ENCODE measurements around the gene THSD4.

Gene THSD4

DNA sequence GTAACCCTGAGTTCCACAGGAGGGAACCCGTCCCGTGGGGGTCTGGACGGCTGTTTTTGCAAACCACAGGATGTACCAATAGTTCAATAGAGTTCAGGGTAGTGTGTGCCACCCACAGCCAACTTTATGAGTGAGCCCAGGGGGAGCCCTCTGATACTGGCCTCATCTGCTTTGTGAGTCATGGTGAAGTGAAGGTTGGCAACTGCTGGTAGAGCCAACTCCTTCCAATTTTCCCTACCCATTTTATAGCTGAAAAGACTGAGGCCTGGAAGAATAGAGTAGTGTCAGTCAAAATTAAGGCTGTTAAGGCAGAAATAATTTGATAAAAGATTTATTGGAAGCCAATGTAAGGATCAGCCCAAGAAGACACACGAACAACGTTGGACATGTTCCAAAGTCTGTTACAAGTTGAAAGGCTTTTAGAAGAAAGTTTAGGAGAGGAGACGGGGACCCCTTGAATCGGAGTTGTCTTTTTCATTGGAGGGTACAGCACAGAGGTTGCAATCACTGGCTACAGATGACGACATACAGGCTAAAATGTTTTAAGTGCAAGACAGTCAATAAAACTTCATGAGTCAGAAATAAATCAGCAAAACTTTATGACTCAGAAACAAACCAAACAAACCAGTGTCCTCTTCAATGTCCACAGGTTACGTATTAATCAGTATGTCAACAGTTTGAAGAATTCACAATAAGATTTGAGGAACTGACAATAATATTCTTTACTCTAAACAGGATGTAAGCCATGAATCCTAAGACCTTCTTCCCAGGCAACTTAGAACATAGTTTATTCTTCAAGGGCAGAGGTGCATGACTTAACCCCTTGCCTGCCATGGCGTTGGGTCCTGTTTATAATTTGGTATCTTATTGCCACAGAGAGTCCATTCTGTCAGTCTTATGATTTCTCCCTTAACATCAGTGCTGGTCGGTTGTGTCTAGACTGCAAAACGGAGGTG lies 632.1 kb downstream of the THSD4 start:
- no peaks in the 10 kb centered on the region for H3K4me1 ChIP-seq (ENCODE audit: control insufficient read depth in 5 of 5, insufficient read depth in 5 of 5, low read length in 5 of 5)
- H3K4me3 ChIP-seq (ENCODE audit: low read depth in 1 of 5, low read length in 5 of 5): no peak overlapping the region
- H3K27me3 ChIP-seq (ENCODE audit: control insufficient read depth in 5 of 5, insufficient read depth in 4 of 5, low read length in 5 of 5): peaks cover 0 to 4% (median 0%) of the 10 kb centered on the region in 5 donors
- no peak overlapping the region for H3K27ac ChIP-seq (ENCODE audit: low read depth, low read length)
- no peaks in the 10 kb centered on the region for H3K36me3 ChIP-seq (ENCODE audit: control insufficient read depth in 5 of 5, insufficient read depth in 5 of 5, low read length in 5 of 5)
- H3K9me3 ChIP-seq (ENCODE audit: control insufficient read depth in 5 of 5, low read length in 5 of 5): no peaks in the 10 kb centered on the region
- H3K9ac ChIP-seq (ENCODE audit: low read length in 5 of 5): no peak overlapping the region

DNA sequence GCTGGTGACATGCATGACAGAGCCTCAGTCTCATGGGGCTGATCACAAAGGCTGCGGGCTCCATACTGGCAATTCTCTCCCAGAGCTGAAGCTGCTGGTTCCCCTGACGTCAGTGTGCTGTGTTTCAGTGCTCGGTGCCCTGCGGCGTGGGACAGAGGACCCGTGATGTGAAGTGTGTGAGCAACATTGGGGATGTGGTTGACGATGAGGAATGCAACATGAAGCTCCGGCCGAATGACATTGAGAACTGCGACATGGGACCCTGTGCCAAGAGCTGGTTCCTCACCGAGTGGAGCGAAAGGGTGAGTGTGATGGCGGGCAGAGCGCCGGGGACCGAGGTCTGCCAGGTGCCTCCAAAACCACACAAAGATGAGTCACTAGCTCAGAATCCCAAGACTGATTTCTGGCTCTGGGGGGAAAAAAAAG lies 633.0 kb downstream of the THSD4 start:
- Histone ChIP-seq H3K27me3 (ENCODE audit: control insufficient read depth in 5 of 5, insufficient read depth in 4 of 5, low read length in 5 of 5) (peaks cover 0 to 4% (median 0%) of the 10 kb centered on the region in 5 donors), H3K9me3 (ENCODE audit: control insufficient read depth in 5 of 5, low read length in 5 of 5) (no peaks in the 10 kb centered on the region), H3K4me1 (ENCODE audit: control insufficient read depth in 5 of 5, insufficient read depth in 5 of 5, low read length in 5 of 5) (no peaks in the 10 kb centered on the region), H3K27ac (ENCODE audit: low read depth, low read length) (no peak overlapping the region), H3K36me3 (ENCODE audit: control insufficient read depth in 5 of 5, insufficient read depth in 5 of 5, low read length in 5 of 5) (no peaks in the 10 kb centered on the region), H3K4me3 (ENCODE audit: low read depth in 1 of 5, low read length in 5 of 5) (no peak overlapping the region), H3K9ac (ENCODE audit: low read length in 5 of 5) (no peak overlapping the region)

DNA sequence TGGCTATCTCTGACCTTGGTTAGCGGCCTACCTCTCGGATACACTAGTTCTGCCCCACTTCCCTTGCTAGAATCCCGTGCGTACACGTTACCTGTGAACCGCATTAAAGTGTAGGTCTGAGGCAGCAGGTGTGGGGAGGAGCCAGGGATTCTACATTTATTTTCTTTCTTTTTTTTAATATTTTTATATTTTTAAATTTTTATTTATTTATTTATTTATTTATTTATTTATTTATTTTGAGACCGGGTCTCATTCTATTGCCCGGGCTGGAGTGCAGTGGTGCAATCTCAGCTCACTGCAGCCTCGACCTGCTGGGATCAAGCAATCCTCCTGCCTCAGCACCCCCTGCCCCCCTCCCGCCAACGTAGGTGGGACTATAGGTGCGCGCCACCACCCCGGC lies 634.2 kb downstream of the THSD4 start:
- Histone ChIP-seq H3K36me3 (ENCODE audit: control insufficient read depth in 5 of 5, insufficient read depth in 5 of 5, low read length in 5 of 5) (no peaks in the 10 kb centered on the region), H3K27me3 (ENCODE audit: control insufficient read depth in 5 of 5, insufficient read depth in 4 of 5, low read length in 5 of 5) (peaks cover 0 to 4% (median 0%) of the 10 kb centered on the region in 5 donors), H3K9me3 (ENCODE audit: control insufficient read depth in 5 of 5, low read length in 5 of 5) (no peaks in the 10 kb centered on the region), H3K27ac (ENCODE audit: low read depth, low read length) (no peak overlapping the region), H3K4me3 (ENCODE audit: low read depth in 1 of 5, low read length in 5 of 5) (no peak overlapping the region), H3K9ac (ENCODE audit: low read length in 5 of 5) (no peak overlapping the region), H3K4me1 (ENCODE audit: control insufficient read depth in 5 of 5, insufficient read depth in 5 of 5, low read length in 5 of 5) (no peaks in the 10 kb centered on the region)

DNA sequence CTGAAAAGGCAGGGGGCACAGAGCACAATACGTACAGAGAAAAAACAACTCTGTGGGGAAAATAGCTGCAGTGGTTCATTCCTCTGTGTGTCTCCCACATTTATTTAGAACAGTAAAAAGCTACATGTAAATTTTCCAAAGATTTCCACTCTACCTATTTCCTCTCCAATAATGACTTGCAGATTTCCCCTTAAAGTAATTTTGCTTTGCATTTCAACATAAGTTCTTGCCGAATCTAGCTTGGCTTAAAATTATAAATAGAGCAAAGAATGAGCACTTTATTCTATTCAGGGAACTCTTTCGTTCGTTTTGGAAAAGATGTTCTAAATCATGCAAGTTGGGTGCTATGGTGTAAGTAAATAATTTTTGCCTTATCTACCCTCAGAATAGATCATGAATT lies 636.9 kb downstream of the THSD4 start:
- Histone ChIP-seq H3K36me3 (ENCODE audit: control insufficient read depth in 5 of 5, insufficient read depth in 5 of 5, low read length in 5 of 5) (no peaks in the 10 kb centered on the region), H3K9ac (ENCODE audit: low read length in 5 of 5) (no peak overlapping the region), H3K27me3 (ENCODE audit: control insufficient read depth in 5 of 5, insufficient read depth in 4 of 5, low read length in 5 of 5) (peaks cover 0 to 4% (median 0%) of the 10 kb centered on the region in 5 donors), H3K4me1 (ENCODE audit: control insufficient read depth in 5 of 5, insufficient read depth in 5 of 5, low read length in 5 of 5) (peaks cover 0 to 3% (median 0%) of the 10 kb centered on the region in 5 donors), H3K4me3 (ENCODE audit: low read depth in 1 of 5, low read length in 5 of 5) (no peak overlapping the region), H3K27ac (ENCODE audit: low read depth, low read length) (no peak overlapping the region), H3K9me3 (ENCODE audit: control insufficient read depth in 5 of 5, low read length in 5 of 5) (no peaks in the 10 kb centered on the region)

DNA sequence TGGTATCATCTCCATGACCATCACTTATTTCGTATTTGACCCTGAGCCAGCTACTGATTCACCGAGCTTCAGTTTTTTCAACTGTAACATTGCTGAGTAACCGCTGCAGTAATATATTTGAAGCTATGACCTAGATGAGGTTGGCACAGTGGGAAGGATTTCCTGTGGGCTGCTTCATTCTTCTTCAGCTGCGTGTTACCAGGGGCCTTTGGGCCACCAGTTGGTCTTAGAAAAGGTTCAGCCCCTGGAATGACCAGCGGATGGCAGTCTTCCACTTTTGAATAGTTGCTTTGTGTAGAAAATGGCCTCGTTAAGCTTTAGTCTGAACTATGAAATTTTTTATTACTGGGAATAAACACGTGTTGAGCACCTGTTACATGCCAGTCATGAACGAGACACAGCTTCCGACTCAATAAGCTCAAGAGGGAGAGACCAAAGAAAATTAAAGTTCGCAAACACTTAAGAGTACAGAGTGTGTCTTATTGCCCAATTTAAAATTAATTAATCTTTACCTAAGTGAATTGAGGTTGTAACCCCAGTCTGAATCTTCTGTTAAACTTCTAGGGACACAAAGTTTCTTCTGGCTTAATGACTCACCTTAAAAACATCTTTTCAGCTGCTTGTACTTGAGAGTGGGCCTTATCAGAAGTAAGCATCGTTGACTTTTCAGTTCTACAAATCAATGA lies 637.5 kb downstream of the THSD4 start:
- no peaks in the 10 kb centered on the region for H3K9me3 ChIP-seq (ENCODE audit: control insufficient read depth in 5 of 5, low read length in 5 of 5)
- H3K27ac ChIP-seq (ENCODE audit: low read depth, low read length): no peak overlapping the region
- peaks cover 0 to 3% (median 0%) of the 10 kb centered on the region in 5 donors for H3K4me1 ChIP-seq (ENCODE audit: control insufficient read depth in 5 of 5, insufficient read depth in 5 of 5, low read length in 5 of 5)
- H3K27me3 ChIP-seq (ENCODE audit: control insufficient read depth in 5 of 5, insufficient read depth in 4 of 5, low read length in 5 of 5): peaks cover 0 to 4% (median 0%) of the 10 kb centered on the region in 5 donors
- H3K36me3 ChIP-seq (ENCODE audit: control insufficient read depth in 5 of 5, insufficient read depth in 5 of 5, low read length in 5 of 5): no peaks in the 10 kb centered on the region
- H3K4me3 ChIP-seq (ENCODE audit: low read depth in 1 of 5, low read length in 5 of 5): no peak overlapping the region
- H3K9ac ChIP-seq (ENCODE audit: low read length in 5 of 5): no peak overlapping the region

DNA sequence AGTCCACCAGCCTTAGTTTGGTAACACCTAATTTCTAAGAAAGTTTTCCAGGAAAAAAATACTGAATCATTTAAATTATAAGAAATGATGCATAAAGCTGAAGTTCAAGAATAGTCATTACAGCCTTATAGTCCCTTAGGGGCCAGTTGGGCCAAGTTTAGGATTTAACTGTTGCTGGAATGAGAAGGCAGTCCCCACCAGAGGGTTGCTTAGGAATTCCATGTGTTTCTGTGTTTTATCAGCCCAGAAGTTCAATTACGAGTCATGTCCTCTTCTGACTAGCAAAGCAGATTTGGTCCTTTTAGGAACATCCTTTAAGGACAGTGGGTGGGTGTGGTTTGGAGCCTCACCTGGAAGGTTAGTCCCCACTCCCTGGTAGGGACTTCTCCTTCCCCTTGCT lies 638.1 kb downstream of the THSD4 start:
- H3K36me3 ChIP-seq (ENCODE audit: control insufficient read depth in 5 of 5, insufficient read depth in 5 of 5, low read length in 5 of 5): no peaks in the 10 kb centered on the region
- H3K27ac ChIP-seq (ENCODE audit: low read depth, low read length): no peak overlapping the region
- peaks cover 0 to 4% (median 0%) of the 10 kb centered on the region in 5 donors for H3K27me3 ChIP-seq (ENCODE audit: control insufficient read depth in 5 of 5, insufficient read depth in 4 of 5, low read length in 5 of 5)
- no peaks in the 10 kb centered on the region for H3K9me3 ChIP-seq (ENCODE audit: control insufficient read depth in 5 of 5, low read length in 5 of 5)
- H3K4me3 ChIP-seq (ENCODE audit: low read depth in 1 of 5, low read length in 5 of 5): no peak overlapping the region
- peaks cover 0 to 3% (median 0%) of the 10 kb centered on the region in 5 donors for H3K4me1 ChIP-seq (ENCODE audit: control insufficient read depth in 5 of 5, insufficient read depth in 5 of 5, low read length in 5 of 5)
- no peak overlapping the region for H3K9ac ChIP-seq (ENCODE audit: low read length in 5 of 5)

DNA sequence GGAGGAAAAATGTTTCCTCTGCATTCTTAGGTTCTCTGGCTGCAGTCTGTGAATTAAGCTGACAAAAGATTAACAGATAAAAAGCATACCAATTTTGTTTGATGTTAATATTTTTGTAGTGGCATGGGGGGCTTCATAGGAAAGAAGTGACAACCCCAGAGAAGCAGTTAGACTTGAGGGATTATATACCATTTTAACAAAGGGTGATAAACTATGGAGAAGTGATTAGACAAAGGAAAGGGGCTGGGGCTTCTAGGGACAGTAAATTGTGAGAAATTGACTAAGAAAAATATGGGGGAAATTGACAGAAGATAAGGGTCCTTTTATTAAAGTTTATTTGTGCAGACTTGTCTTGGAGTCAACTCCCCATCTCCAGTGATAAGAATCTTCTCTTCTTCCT lies 639.4 kb downstream of the THSD4 start:
- H3K36me3 ChIP-seq (ENCODE audit: control insufficient read depth in 5 of 5, insufficient read depth in 5 of 5, low read length in 5 of 5): peaks cover 0 to 2% (median 0%) of the 10 kb centered on the region in 5 donors
- H3K27ac ChIP-seq (ENCODE audit: low read depth, low read length): no peak overlapping the region
- no peak overlapping the region for H3K4me3 ChIP-seq (ENCODE audit: low read depth in 1 of 5, low read length in 5 of 5)
- peaks cover 0 to 3% (median 0%) of the 10 kb centered on the region in 5 donors for H3K4me1 ChIP-seq (ENCODE audit: control insufficient read depth in 5 of 5, insufficient read depth in 5 of 5, low read length in 5 of 5)
- H3K9me3 ChIP-seq (ENCODE audit: control insufficient read depth in 5 of 5, low read length in 5 of 5): peaks cover 0 to 2% (median 0%) of the 10 kb centered on the region in 5 donors
- peaks cover 0 to 4% (median 0%) of the 10 kb centered on the region in 5 donors for H3K27me3 ChIP-seq (ENCODE audit: control insufficient read depth in 5 of 5, insufficient read depth in 4 of 5, low read length in 5 of 5)
- H3K9ac ChIP-seq (ENCODE audit: low read length in 5 of 5): no peak overlapping the region

DNA sequence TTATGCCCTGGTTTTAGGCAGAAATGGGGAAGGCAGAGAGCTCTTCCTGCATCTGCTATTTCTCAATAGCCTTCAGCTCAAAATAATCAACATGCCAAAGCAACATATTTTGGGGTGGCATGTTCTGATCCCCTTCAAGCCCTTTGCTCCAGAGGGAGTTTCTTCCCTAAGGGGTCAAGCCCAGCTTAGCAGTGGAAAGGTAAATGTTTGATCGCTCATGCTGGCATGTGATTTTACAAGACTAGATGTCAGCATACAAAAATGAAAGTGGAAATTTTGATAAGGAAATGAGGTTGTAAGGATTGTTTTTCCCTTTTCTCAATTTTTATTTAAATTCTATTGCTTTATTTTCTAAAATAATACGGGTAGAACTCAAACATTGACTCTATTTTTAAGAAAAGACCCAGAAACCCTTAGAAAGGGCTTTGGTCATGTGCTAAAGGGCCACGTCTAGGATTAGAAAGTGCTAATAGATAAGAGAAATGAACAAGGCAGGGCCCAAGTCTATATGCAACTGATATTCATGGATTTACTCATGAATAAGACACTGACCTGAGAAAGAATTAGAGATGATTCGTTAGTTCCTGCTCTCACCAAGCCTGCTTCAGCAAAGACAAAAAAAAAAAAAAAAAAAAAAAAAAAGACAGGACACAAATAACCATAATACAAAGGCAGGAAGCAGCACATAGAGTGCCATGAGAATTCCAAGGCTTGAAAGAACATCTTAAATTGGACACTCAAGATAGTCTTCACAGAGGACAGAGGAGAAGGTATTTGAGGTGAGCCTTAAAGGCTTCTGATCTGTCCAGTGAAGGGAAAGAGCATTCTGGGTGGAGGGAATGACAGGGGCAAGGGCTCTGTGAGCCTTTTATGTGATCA lies 640.1 kb downstream of the THSD4 start:
- H3K27me3 ChIP-seq (ENCODE audit: control insufficient read depth in 5 of 5, insufficient read depth in 4 of 5, low read length in 5 of 5): peaks cover 0 to 4% (median 0%) of the 10 kb centered on the region in 5 donors
- peaks cover 0 to 3% (median 0%) of the 10 kb centered on the region in 5 donors for H3K4me1 ChIP-seq (ENCODE audit: control insufficient read depth in 5 of 5, insufficient read depth in 5 of 5, low read length in 5 of 5)
- peaks cover 0 to 2% (median 0%) of the 10 kb centered on the region in 5 donors for H3K36me3 ChIP-seq (ENCODE audit: control insufficient read depth in 5 of 5, insufficient read depth in 5 of 5, low read length in 5 of 5)
- no peak overlapping the region for H3K9ac ChIP-seq (ENCODE audit: low read length in 5 of 5)
- no peak overlapping the region for H3K4me3 ChIP-seq (ENCODE audit: low read depth in 1 of 5, low read length in 5 of 5)
- H3K9me3 ChIP-seq (ENCODE audit: control insufficient read depth in 5 of 5, low read length in 5 of 5): peaks cover 0 to 9% (median 6%) of the 10 kb centered on the region in 5 donors
- no peak overlapping the region for H3K27ac ChIP-seq (ENCODE audit: low read depth, low read length)

DNA sequence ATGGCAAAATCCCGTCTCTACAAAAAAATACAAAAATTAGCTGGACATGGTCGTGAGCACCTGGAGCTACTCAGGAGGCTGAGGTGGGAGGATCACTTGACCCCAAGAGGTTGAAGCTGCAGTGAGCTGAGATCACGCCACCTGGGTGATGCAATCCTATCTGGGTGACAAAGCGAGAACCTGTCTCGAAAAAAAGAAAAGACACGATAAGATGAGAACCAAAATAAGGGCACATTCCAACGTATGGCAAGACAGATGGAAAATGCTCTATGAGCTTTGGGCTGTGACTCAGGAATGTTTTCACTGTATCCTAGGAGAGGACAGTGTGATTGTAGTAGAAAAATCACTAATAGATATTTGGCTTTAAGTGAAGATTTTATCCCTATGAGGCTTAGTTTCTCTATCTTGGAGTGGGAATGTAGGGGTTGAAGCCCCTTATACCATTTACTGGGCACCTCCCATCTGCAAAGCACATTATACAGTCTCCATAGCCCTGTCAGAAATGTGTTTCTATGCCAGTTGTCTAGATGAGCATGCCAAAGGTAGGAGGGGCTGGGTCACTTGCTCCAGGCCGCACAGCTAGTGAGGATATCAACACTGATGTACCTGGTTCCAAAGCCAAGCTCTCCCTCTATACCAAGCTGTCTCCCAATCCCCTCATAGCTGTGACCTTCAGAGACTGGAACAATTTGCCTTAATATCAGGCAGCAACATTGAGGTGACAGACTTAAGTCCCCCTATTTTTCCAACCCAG lies 641.5 kb downstream of the THSD4 start:
- Histone ChIP-seq H3K9ac (ENCODE audit: low read length in 5 of 5) (no peak overlapping the region), H3K36me3 (ENCODE audit: control insufficient read depth in 5 of 5, insufficient read depth in 5 of 5, low read length in 5 of 5) (peaks cover 0 to 2% (median 0%) of the 10 kb centered on the region in 5 donors), H3K9me3 (ENCODE audit: control insufficient read depth in 5 of 5, low read length in 5 of 5) (peaks cover 3 to 16% (median 10%) of the 10 kb centered on the region in 5 donors), H3K27ac (ENCODE audit: low read depth, low read length) (no peak overlapping the region), H3K4me1 (ENCODE audit: control insufficient read depth in 5 of 5, insufficient read depth in 5 of 5, low read length in 5 of 5) (peaks cover 0 to 3% (median 0%) of the 10 kb centered on the region in 5 donors), H3K4me3 (ENCODE audit: low read depth in 1 of 5, low read length in 5 of 5) (no peak overlapping the region), H3K27me3 (ENCODE audit: control insufficient read depth in 5 of 5, insufficient read depth in 4 of 5, low read length in 5 of 5) (peaks cover 0 to 3% (median 0%) of the 10 kb centered on the region in 5 donors)
